Stimulated activated CD4-positive, alpha-beta T cell treated with anti-CD3 and anti-CD28 coated beads, Interleukin-1b, Interleukin-23, amount 100 ng/mL, for 1 hour (primary cell): ENCODE measurements around the gene LAMA2.

ENCODE experiments used
- DNase-seq, 2 donors: peaks; one replicate each; pipeline ENCODE4 v3.0.0-alpha.2; 2020; ENCODE audit warnings: low read depth in 2 of 2

The LAMA2 gene

DNA sequence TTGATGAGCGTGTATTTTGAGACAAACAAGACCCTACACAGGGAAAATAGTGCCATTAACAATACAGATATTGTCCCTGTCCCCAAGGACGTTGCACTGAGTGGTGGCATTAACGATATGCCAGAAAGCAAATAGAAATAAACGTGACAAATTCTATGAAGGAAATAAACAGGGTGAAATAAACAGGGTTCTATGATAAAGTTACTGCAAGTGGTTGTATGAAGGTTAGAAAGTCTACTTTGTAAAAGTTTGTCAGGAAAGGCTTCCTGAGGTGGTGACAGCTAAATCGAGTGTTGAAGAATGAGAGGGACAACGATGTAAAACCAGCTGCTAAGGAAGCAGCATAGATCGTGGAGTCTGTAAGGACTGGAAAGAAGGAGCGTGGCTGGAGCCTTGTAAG is 380.2 kb downstream of the LAMA2 start:
- DNase-seq = no peak

DNA sequence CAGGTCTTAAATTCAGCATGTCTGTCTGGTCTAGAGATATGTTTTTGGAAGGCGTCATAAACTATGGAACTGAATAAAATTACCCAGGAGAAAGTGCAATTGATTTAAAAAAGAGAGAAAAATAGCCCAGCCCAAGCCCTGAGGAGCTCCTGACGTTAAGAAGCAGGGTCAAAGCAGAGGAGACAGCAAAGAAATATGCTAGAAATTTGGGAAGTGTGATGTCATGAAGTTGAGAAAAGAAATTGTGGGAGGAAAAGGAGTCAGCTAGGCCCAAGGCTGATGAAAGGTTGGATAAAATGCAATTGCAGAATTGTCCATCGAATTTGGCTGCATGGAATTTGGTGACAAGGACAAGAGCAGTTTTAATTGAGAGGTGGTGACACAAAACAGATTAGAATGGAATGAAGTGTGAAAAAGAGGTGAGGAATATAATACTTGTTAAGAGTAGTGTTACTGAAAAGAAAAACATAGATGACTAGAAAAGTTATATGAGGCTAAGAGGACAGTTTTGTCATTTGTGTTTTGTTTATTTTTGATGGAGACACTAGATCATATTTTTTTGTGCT is 381.6 kb downstream of the LAMA2 start:
- no peak for DNase-seq

DNA sequence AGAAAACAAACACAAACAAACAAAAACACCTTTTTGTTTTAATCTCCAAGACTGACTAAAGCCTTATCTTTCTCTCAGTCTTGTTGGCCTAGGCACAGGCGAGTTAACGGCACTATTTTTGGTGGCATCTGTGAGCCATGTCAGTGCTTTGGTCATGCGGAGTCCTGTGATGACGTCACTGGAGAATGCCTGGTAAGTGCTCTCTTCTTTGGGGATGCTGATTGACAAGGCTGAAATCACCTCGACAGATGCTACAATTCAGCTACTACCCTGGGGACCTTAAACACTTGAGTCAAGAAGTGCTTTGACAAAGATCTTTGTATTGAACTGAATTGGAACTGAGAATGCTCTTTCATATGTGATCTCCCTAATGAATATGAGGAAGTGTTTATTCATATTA is 384.1 kb downstream of the LAMA2 start:
- no peak for DNase-seq

DNA sequence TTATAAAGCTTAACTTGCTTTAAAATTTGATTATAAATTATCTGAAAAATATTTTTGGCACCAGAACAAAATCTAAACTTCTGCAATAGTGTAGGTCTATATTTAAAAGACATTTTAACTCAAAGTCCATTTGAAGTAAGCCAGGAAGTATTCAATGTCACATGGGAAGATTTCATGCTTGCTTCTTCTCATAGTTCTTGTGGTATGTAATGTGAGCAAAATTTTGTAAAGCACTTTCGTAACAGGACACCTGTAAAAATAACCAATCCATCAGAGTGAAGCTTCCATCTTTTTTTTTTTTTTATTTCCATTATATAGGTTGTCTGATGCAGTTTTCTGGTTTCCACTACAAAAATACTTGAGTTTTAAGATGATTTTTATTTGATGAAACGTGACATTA is 386.1 kb downstream of the LAMA2 start:
- DNase-seq = no peak

DNA sequence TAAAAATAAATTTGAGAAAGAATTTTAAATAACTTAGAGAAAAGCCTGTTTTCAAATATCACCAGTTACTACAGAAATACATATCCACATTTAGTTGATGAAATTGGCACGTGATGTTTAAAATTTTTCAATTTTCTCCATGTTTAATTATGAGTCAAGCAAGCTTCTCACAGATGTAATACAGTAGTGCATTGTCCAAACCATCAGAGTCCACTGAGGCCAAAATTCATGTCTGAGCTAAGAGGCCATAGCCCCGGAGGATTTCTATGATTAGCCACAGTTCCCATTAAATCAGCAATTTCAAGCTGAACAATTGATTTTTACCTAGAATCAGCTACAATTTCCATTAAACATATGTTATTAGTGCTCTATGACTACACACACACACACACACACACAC is 387.0 kb downstream of the LAMA2 start:
- DNase-seq = no peak

DNA sequence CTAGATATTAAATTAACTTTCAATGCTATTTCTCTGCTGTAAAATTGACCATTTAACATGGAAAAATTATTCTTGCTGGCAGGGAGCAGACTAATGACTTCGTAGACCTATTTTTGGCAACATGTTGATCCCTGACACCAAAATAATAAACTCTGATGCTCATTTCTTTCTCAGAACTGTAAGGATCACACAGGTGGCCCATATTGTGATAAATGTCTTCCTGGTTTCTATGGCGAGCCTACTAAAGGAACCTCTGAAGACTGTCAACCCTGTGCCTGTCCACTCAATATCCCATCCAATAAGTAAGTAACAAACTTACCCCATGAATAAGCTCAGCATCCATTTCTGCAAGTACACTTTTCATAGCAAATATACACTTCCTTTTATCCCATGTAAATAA is 387.5 kb downstream of the LAMA2 start:
- DNase-seq = no peak

DNA sequence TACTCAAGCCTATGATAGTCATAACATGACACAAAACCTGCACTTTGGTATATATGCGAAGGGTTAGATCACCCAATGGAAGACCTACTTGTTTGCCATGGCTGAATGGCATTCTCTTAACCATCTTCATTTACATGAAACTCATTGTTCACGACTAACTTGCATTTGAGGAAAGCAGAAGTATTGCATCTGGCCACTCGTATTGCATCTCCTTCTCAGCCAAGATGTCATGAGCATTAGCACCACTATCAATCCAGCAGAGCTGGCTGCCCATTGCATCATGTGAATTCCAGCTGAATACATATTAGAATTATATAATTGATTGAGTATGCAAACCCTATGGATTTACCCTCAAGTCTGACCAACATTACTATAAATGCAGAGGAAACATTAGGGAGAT is 390.2 kb downstream of the LAMA2 start:
- no peak for DNase-seq

DNA sequence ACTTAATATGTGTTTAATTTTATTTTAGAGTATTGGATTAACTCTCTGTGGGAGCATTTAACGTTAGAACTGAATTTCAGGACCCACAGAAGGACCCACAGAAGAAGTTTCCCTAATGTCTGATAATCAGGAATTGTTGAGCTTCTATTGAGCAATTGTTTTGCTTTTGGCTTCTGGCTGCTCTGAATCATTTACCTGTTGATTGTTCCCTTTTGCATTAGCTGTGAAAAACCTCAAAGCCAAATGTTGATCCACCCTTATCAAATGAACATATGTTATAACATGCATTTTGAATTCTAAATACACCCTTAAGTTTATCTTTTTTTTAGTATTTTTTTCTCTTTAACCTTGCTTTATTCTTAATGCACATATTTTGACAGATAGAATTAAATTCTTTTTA is 393.5 kb downstream of the LAMA2 start:
- no peak for DNase-seq

DNA sequence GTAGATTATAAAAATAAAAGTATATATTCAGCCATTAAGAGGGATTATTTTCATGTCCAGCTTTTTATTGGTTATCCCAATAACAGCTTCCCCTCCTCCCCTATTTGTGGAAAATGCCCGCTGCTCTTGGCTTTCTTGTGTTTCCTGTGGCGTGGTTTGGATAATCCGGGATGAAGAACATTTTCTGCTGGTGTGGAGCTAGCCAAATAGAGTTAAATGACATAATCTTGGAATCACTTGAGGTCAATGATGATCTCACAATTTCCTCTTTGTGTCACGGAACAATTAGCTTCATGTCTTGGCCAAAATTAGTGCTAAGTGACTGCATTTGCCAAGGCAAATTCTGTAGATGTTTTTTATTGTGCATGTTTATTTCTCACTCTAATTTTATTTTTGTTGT is 394.0 kb downstream of the LAMA2 start:
- DNase-seq = no peak

DNA sequence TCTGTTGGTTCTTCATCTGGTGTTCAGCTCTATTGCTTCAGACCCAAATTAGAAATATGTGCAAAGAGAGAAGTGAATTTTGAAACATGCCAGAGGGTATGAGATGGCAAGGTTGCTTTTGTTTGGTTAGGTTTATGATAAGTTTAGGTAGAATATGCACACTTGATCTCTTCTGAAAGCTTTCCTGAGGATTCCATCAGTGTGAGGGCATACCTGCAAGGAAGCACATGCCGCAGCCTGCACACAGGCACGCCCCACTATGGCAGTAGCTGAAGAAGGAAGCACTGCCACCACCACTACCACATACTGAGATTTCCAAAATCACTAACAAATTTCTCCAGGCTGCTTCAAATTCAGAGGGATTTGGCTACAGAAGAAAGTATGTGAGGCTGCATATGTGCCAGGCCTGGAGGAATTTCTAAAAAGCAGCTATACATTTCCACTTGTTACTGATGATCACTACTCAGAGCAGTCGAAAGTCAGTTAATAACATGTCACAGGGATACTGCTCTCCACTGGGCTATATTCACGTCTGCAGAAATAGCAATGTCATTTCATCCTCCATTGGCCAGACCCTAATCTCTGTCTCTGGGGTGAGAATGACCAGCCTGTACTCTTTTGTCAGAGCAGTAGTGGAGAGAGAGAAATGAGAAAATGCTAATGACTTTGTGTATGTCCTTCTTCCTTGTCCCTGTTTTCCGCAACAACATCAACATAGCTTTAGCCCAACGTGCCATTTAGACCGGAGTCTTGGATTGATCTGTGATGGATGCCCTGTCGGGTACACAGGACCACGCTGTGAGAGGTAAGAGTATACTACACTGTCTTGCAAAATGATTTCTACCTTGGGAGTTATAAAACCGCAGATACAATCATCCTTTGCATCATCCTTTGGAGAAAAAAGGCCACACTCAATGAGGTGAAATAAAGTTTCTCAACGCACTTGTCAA is 396.7 kb downstream of the LAMA2 start:
- no peak for DNase-seq

DNA sequence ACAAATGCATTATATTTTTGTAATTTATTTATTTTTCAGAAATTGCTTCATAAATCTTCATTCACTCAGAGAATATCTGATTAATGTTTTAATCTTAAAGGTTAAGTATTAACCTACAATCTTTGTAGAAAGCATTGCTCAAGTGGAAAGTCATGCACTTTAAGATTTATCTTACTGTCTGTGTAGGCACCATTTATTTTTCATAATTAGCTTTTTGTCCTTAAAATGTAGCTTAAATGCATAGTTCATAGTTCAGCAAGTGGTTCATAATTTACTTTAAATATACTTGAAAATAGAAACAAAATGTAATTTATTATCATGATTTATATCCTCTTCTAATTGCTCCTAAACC is 397.3 kb downstream of the LAMA2 start:
- DNase-seq = no peak

DNA sequence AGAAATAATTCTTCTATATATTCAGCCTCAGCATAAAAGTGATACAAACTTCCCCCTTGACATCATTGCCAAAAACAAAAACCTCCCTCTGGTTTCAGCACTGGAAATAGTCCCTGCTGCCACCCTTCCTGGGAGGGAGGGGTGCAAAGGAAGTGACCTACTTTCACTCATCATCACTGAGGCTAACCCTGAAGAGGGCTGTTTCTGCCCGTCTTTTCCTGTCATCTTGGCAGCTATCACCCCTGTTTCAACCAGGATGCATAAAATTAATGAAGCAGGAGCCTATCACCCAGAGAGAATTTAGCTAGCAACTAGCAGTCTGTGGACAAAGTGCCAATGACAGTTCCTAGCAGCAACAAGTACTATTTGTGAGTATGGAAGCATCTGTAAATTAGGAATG is 397.8 kb downstream of the LAMA2 start:
- DNase-seq = no peak

DNA sequence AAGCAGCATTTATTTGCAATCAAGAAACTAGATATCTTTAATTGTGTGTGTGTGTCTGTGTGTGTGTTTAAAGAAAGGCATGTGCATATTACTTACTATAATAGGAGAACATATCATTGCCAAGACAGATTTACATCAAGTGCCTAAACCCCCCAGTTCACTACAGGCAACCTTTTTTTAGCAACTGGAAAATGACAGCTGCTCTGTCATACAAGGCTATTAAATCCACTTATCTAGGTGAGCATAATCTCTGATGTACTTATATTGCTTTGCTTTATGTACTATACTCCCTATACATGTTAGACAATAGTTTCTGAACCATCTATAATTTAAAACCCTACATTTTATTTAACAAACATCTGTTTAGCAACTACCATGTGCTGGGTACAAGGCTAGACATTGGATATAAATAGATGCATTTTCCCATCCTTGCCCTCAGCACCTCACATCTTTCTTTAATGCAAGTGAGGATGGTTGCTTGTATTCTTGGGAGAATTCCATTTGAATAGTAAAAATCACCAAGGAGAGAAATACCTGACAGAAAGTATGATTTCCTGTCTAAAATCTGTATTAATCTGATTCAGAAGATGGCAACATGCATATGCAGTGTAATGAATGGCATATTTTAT is 398.3 kb downstream of the LAMA2 start:
- no peak for DNase-seq

DNA sequence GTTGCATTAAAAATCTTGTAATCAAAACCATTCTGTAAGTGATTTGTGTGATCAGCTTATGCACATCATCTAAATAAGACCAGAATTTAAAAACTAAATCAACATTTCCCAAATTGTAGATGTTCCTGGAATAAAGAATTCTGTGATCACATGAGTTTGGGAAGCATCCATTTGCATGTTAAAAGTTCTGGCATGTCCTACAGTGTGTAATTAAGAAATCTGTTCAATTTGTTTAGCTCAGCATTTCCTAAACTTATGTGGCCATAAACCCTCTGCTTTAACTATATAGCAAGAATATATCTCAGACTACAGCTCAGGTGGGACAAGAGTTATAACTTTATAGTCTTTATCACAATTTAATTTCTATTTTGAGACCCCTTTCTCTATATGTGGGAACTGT is 399.1 kb downstream of the LAMA2 start:
- DNase-seq = no peak

DNA sequence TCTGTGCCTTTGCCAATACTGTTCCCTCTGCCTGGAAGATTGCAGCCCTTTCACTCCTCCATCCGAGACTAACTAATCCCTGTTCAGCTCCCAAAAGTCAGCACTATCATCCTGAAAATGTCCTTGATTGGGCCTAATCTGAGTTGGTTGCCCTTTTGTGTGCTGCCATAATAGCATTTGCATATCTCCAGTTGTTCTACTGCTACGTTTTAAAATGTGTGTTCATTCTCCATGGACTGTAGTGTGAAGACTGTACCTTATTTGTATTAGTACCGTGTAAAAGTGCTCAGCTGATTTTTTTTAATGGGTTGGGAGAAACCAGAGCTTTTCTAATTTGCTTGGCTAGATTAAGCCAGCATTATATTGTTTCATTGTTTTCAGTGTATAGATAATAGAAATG is 401.3 kb downstream of the LAMA2 start:
- no peak for DNase-seq

DNA sequence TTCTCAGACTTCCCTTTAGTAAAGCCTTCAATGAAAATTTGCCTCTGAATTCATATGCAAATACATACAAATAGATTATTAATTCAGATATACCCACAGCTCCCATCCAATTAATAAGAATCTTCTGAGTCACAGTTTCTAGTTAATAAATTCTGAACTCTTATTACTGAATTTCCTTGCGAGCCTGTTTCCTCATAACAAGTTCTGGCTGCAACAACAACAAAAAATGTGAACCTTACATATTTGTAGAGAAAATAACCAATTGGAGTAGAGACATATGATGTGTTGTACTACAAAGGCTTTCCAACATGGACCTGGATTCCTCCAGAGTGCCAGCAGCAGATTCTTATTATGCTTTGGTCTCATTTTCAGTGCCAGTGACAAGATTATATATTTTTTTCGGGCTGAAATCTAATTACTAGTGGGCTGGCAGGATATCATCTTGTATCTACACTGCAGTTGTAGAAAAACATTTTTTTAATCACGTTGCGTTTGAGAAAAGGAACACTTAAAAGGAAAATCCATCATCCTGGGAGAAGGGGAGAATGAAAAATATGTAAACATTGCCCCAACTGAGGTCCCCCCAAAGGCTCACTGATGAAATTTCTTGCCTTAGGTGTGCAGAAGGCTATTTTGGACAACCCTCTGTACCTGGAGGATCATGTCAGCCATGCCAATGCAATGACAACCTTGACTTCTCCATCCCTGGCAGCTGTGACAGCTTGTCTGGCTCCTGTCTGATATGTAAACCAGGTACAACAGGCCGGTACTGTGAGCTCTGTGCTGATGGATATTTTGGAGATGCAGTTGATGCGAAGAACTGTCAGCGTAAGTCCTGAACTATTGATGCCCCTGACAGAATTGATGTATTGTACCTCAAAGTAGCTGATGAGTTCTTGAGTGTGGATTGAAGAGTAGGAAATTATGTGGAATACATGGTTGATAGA is 404.6 kb downstream of the LAMA2 start:
- DNase-seq = no peak

DNA sequence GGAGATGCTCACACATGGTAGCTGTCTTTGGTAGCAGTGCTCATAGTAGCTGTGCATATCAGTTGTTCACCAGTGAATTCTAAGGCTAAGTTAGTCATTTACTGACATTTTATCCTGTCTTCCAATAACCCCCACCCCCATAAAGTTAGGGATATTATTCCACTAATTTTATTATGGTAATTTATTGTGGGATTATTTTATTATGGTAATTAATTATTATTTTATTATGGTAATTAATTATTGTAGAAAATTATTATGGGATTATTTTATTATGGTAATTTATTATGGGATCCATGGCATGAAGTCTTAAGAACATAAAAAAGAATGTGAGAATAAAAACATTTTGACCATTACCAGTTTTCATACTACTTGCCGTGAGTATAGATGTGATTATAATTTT is 406.5 kb downstream of the LAMA2 start:
- DNase-seq = no peak

DNA sequence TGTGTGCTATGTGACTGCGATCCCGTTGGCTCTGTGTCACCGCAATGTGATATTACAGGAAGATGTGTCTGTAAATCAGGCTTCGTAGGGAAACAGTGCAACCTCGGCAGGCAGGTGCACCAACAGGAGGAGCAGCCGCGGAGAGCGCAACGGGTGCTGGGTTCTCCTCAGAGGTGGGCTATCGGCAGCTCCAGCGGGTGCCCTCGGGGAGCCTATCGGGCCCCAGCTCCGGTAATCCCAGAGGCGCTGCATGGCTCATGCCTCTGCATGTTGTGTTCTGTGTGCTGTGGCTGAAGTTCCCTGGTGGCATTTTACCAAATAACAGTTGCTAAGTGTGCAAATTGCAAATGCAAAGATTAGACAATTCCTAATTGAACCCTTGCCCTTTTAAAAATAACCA is 409.9 kb downstream of the LAMA2 start:
- no peak for DNase-seq

DNA sequence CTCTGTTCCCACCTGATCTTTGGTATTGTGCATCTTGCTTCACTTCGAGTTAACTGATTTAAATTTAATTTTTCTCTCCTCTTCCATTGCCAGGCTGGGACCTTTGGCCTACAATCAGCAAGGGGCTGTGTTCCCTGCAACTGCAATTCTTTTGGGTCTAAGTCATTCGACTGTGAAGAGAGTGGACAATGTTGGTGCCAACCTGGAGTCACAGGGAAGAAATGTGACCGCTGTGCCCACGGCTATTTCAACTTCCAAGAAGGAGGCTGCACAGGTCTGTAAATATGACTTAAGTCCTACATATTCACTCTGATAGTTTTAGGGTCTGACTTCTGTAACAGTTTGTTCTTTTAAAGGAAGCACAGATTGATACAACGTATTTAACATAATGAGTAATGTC is 414.7 kb downstream of the LAMA2 start:
- no peak for DNase-seq

DNA sequence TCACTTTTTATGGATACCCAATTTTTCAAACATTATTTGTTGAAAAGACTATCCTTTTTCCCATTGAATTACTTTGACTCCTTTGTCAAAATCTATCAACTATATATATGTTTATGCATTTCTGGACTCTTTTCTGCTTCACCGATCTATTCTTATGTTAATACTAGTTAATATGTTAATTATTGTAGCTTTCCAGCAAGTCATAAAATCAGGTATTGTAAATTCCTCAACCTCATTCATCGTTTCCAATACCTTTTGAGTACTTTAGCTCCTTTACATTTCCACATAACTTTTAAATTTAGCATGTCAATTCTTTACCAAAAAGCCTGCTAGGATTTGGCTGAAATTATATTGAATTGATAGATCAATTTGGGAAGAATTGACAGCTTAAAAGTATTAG is 419.7 kb downstream of the LAMA2 start:
- DNase-seq = no peak

DNA sequence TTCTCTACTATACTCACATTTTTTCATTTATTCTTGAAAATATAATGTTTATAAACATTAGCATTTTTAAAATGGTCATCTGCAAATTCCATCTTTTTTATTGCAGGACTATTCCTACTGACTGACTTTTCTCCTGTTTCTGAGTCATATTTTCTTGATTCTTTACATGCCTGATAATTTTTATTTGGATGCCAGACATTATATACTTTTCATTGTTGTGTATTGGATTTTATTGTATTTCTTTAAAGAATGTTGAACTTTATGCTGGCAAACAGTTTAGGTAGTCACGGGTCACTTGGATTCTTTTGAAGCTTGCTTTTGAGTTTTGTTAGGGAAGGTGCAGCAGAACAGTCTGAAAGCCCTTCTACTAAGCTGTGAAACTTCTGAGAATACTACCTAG is 423.9 kb downstream of the LAMA2 start:
- no peak for DNase-seq

DNA sequence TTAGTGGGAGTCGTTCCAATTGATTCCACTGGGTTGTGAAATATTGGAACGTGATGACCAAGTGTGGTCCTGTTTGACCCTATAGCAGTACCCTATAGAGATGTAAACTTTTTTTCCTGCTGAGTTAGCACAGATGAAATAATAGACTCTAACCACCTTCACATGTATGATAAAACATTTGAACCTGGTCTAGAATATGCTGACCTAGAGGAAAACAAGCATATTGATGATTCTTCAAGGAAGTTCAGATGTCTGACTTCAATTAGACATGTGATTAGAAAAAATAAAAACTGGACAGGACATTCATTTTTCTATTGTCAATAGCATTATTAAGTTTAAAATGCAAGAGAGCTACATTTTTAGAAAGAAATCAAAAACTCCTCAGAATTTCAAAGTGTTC is 424.9 kb downstream of the LAMA2 start:
- no peak for DNase-seq
